Stomach (tissue), 4 donors: ENCODE data around the gene TNS1.

Experiments
- CTCF ChIP-seq, 7 experiments: fragments of 450-650 bp in 4 of 7; fragments of 200-600 bp in 3 of 7; sonication (generic) in 3 of 7; IDR thresholded peaks; one replicate each; pipeline ENCODE4 v1.5.1; 2016 to 2019; ENCODE audit warnings: antibody characterized with exemption in 7 of 7, control low read depth in 2 of 7, mild to moderate bottlenecking in 1 of 7
- EP300 ChIP-seq: sonication (generic); formaldehyde crosslinking; IDR thresholded peaks from one replicate; pipeline ENCODE4 v1.6.1; 2017; ENCODE audit warnings: antibody characterized with exemption
- POLR2A ChIP-seq, 4 donors: fragments of 450-650 bp; IDR thresholded peaks; one replicate each; pipeline ENCODE4 v1.6.1; 2016; ENCODE audit warnings: antibody characterized with exemption in 4 of 4, control low read depth in 2 of 4, mild to moderate bottlenecking in 1 of 4, moderate library complexity in 1 of 4
- POLR2AphosphoS5 ChIP-seq, 3 donors: sonication (generic); formaldehyde crosslinking; IDR thresholded peaks; one replicate each; pipeline ENCODE4 v1.6.1; 2016; ENCODE audit warnings: antibody characterized with exemption in 3 of 3

- no peak for TF ChIP-seq POLR2A (IDR thresholded peaks at IDR 0.05)
- no peak for TF ChIP-seq CTCF (IDR thresholded peaks at IDR 0.05)
- no peak for TF ChIP-seq EP300
- no peak for TF ChIP-seq POLR2AphosphoS5 (IDR thresholded peaks at IDR 0.05)
Measured at GRCh38 chr2:217901400-217901799, 101.4 kb downstream of the TNS1 start.
